K562 (cell line): ENCODE measurements around the gene ETV7. TPM values are rescaled to one million over a fixed set of nuclear protein-coding genes. Genes with fewer than 3 reads are reported as not detected.

Source experiments
- BRF2 ChIP-seq: IDR thresholded peaks from 3 replicates; pipeline ENCODE4 v1.6.1; 2011; ENCODE audit warnings: borderline replicate concordance, mild to moderate bottlenecking; ENCODE audit not compliant: insufficient read length, insufficient read depth
- CBX5 ChIP-seq: IDR thresholded peaks from 2 replicates; pipeline ENCODE4 v1.6.1; 2014; ENCODE audit warnings: low read depth, borderline replicate concordance
- FOS ChIP-seq: IDR thresholded peaks from 3 replicates; pipeline ENCODE4 v1.6.1; 2011; ENCODE audit not compliant: insufficient read length; ENCODE audit errors: extremely low read depth
- HDAC8 ChIP-seq: fragments of 450-650 bp; IDR thresholded peaks from 2 replicates; pipeline ENCODE4 v1.6.1; 2016; ENCODE audit warnings: mild to moderate bottlenecking, missing genetic modification characterization, moderate library complexity, missing compliant biosample characterization
- LCOR ChIP-seq: sonication (generic); formaldehyde crosslinking; IDR thresholded peaks from 2 replicates; pipeline ENCODE4 v1.8.0; 2022; ENCODE audit warnings: mild to moderate bottlenecking, missing genetic modification reagents
- MCM3 ChIP-seq: fragments of 450-650 bp; IDR thresholded peaks from 2 replicates; pipeline ENCODE4 v1.6.1; 2016
- MEF2D ChIP-seq: conservative IDR thresholded peaks from 2 replicates; pipeline ENCODE4 v1.6.1; 2016; ENCODE audit warnings: low read depth, missing genetic modification characterization, missing compliant biosample characterization
- NFIC ChIP-seq: fragments of 450-650 bp; IDR thresholded peaks from 2 replicates; pipeline ENCODE4 v1.6.1; 2017; ENCODE audit warnings: mild to moderate bottlenecking, inconsistent platforms
- NFYB ChIP-seq: IDR thresholded peaks from 2 replicates; pipeline ENCODE4 v1.6.1; 2011; ENCODE audit warnings: mild to moderate bottlenecking, moderate library complexity; ENCODE audit not compliant: insufficient read length; ENCODE audit errors: extremely low read depth
- PML ChIP-seq: IDR thresholded peaks from 2 replicates; pipeline ENCODE4 v1.6.1; 2012; ENCODE audit warnings: low read length, inconsistent platforms
- PRMT5 ChIP-seq: sonication (generic); formaldehyde crosslinking; IDR thresholded peaks from 2 replicates; pipeline ENCODE4 v1.5.0; 2020; ENCODE audit warnings: missing genetic modification reagents
- PRPF4 ChIP-seq: fragments of 200-400 bp; formaldehyde crosslinking; IDR thresholded peaks from one replicate; pipeline ENCODE4 v1.6.1; 2017; ENCODE audit warnings: low read length, low read depth, mild to moderate bottlenecking; ENCODE audit not compliant: insufficient read depth, poor library complexity, severe bottlenecking
- PURB ChIP-seq: sonication (generic); formaldehyde crosslinking; IDR thresholded peaks from 2 replicates; pipeline ENCODE4 v1.9.0; 2021; ENCODE audit warnings: low read depth, mild to moderate bottlenecking, missing genetic modification reagents
- RBBP5 ChIP-seq: fragments of 200-600 bp; sonication (generic); IDR thresholded peaks from 2 replicates; pipeline ENCODE4 v1.6.1; 2012; ENCODE audit warnings: borderline replicate concordance, mild to moderate bottlenecking, low read length, control low read depth, inconsistent platforms; ENCODE audit not compliant: insufficient read depth, poor library complexity, severe bottlenecking
- RCOR1 ChIP-seq, 2 experiments: IDR thresholded peaks; 2 replicates each; pipeline ENCODE4 v1.6.1; 2012; ENCODE audit warnings: low read depth in 2 of 2, low read length in 2 of 2, borderline replicate concordance in 1 of 2, improper control_type of control experiment in 1 of 2
- RFX1 ChIP-seq: fragments of 450-650 bp; IDR thresholded peaks from 2 replicates; pipeline ENCODE4 v1.6.1; 2016; ENCODE audit warnings: mild to moderate bottlenecking, moderate library complexity
- SMAD4 ChIP-seq: fragments of 250-450 bp; sonication (Bioruptor Pico); conservative IDR thresholded peaks from 2 replicates; pipeline ENCODE4 v1.8.0; 2021; ENCODE audit warnings: inconsistent platforms, mild to moderate bottlenecking, moderate library complexity
- SMARCA5 ChIP-seq: fragments of 450-650 bp; IDR thresholded peaks from 2 replicates; pipeline ENCODE4 v1.6.1; 2016
- SP1 ChIP-seq: sonication (generic); formaldehyde crosslinking; IDR thresholded peaks from 2 replicates; pipeline ENCODE4 v1.8.1; 2022; ENCODE audit warnings: mild to moderate bottlenecking, missing genetic modification reagents
- STAT5B ChIP-seq: fragments of 250-450 bp; sonication (Bioruptor Pico); IDR thresholded peaks from 2 replicates; pipeline ENCODE4 v1.8.0; 2021; ENCODE audit warnings: mild to moderate bottlenecking, inconsistent platforms
- USF1 ChIP-seq: sonication (generic); formaldehyde crosslinking; IDR thresholded peaks from 2 replicates; pipeline ENCODE4 v1.9.0; 2022; ENCODE audit warnings: mild to moderate bottlenecking, missing genetic modification reagents
- XRCC5 ChIP-seq: fragments of 200-400 bp; formaldehyde crosslinking; IDR thresholded peaks from 2 replicates; pipeline ENCODE4 v1.6.1; 2017; ENCODE audit warnings: low read depth, mild to moderate bottlenecking, low read length
- ZBTB5 ChIP-seq: fragments of 450-650 bp; IDR thresholded peaks from 2 replicates; pipeline ENCODE4 v1.6.1; 2017; ENCODE audit warnings: antibody characterized with exemption
- ZNF282 ChIP-seq: sonication (generic); formaldehyde crosslinking; IDR thresholded peaks from 2 replicates; pipeline ENCODE4 v1.8.1; 2023; ENCODE audit warnings: missing genetic modification reagents
- ZNF311 ChIP-seq: fragments of 250-450 bp; sonication (Bioruptor Pico); IDR thresholded peaks from 2 replicates; pipeline ENCODE4 v1.4.0; 2020; ENCODE audit warnings: mild to moderate bottlenecking, moderate library complexity
- ZNF644 ChIP-seq: fragments of 200-800 bp; sonication (Bioruptor generic); IDR thresholded peaks from 2 replicates; pipeline ENCODE4 v1.6.1; 2016; ENCODE audit warnings: low read depth, missing genetic modification characterization, missing compliant biosample characterization
- ZNF668 ChIP-seq: fragments of 250-450 bp; sonication (Bioruptor Pico); IDR thresholded peaks from 2 replicates; pipeline ENCODE4 v1.8.0; 2022; ENCODE audit warnings: mild to moderate bottlenecking, inconsistent platforms
- polyA plus RNA-seq, 8 experiments: library from polyadenylated mRNA; depleted of rRNA in 4 of 8; stranded (reverse) in 5 of 8; unstranded in 3 of 8; fragments of >200 nt; fragmentation: Nextera tagmentation in 2 of 8; fragmentation: Illumina TruSeq in 1 of 8; extraction: Ambion mirVana in 2 of 8; extraction: Trizol in 1 of 8; gene quantifications; 2 replicates each; pipeline versions ENCODE4 v1.2.1 to v1.2.3, GENCODE V29; 2011 to 2014; ENCODE audit warnings: inconsistent platforms in 1 of 8, missing spikeins in 1 of 8
- total RNA-seq, 7 experiments: library from RNA; depleted of rRNA in 6 of 7; stranded (reverse); fragments of >200 nt in 6 of 7; fragmentation: Illumina TruSeq in 2 of 7; extraction: Trizol in 2 of 7; gene quantifications; 2 replicates each; pipeline versions ENCODE4 v1.2.1 to v1.2.3, GENCODE V29; 2011 to 2021; ENCODE audit warnings: low replicate concordance in 1 of 7

The ETV7 gene
- total and polyA plus RNA-seq, 9 of the 15 experiments (the other 6 are each of a cell fraction or from before 2014, with no cell fraction given) = 0.07 to 0.22 (median 0.14) TPM; not detected in 3

GRCh38 chr6:36350681-36351571 lies 36.5 kb downstream of the ETV7 start (continued):
- peak; percentile 53 to 99; a peak in 3 of 4 replicates for TF ChIP-seq RCOR1 (IDR thresholded peaks at IDR 0.05; ENCODE audit: borderline replicate concordance in 1 of 2, low read depth in 2 of 2, low read length in 2 of 2)
- TF ChIP-seq SP1 (CRISPR knock-in tag) = peak; percentile 67
- peak; percentile 83 for TF ChIP-seq NFIC
- no peak for TF ChIP-seq PRPF4
- TF ChIP-seq HDAC8 (tag) = no peak
- TF ChIP-seq SMARCA5 = peak; percentile 29; the same call in 1 of the 2 replicates
- no peak for TF ChIP-seq USF1 (CRISPR knock-in tag)
- TF ChIP-seq NFYB = no peak
- TF ChIP-seq CBX5 = no peak
- TF ChIP-seq ZNF311 (CRISPR knock-in tag) = 0 out of 2 replicates have a peak, but pooled peaks have one; percentile 47
- TF ChIP-seq RBBP5 = no peak
- TF ChIP-seq PURB (CRISPR knock-in tag) = no peak
- TF ChIP-seq RFX1 = no peak
- TF ChIP-seq BRF2 = no peak
- no peak for TF ChIP-seq XRCC5
- TF ChIP-seq SMAD4 (CRISPR knock-in tag) = peak; percentile 100
- peak; percentile 55 for TF ChIP-seq FOS
- TF ChIP-seq MEF2D (tag) = peak; percentile 99
- TF ChIP-seq LCOR (CRISPR knock-in tag) = peak; percentile 67; the same call in 1 of the 2 replicates
- TF ChIP-seq PRMT5 (CRISPR knock-in tag) = no peak
- TF ChIP-seq PML = peak; percentile 90; the same call in 1 of the 2 replicates
- no peak for TF ChIP-seq MCM3
- TF ChIP-seq ZBTB5 = no peak
- TF ChIP-seq ZNF668 (CRISPR knock-in tag) = no peak
- TF ChIP-seq STAT5B (CRISPR knock-in tag) = no peak
- no peak for TF ChIP-seq ZNF282 (CRISPR knock-in tag)
- peak; percentile 87 for TF ChIP-seq ZNF644 (tag)
